ENCODE results near the gene TMC4.
A peak's percentile ranks its signal among the peaks of the same experiment; 100 is the strongest.

GRCh38 chr19:54159352-54160181, 13.4 kb downstream of the TMC4 start, which contains the start of gene LENG1:
- TF ChIP-seq CTCF (IDR thresholded peaks at IDR 0.05) (peak in 2 of 3 donors; percentile 23 to 43), POLR2AphosphoS5 (IDR thresholded peaks at IDR 0.05) (peak; percentile 88 to 98 (median 98))
